Activated T-cell treated with anti-CD3 and anti-CD28 coated beads, Interleukin-2, amount 50 U/mL, for 1 hour (primary cell): ENCODE results near the gene SLC15A5.

ENCODE experiments used
- DNase-seq: peaks from one replicate; pipeline ENCODE4 v3.0.0-alpha.2; 2020

Gene SLC15A5

DNA sequence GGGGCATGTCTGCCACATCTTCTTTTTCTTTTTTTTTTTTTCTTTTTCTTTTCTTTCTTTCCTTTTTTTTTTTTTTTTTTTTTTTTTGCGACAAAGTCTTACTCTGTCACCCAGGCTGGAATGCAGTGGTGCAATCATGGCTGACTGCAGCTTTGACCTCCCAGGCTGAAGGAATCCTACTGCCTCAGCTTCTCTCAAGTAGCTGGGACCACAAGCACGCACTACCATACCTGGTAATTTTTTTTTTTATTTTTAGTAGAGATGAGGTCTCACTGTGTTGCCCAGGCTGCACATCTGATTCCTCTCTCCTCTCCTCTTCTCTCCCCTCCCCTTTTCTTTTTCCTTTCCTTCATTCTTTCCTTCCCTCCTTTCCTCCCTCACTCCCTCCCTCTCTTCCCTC, 18.5 kb downstream of the SLC15A5 start:
- no peak for DNase-seq

DNA sequence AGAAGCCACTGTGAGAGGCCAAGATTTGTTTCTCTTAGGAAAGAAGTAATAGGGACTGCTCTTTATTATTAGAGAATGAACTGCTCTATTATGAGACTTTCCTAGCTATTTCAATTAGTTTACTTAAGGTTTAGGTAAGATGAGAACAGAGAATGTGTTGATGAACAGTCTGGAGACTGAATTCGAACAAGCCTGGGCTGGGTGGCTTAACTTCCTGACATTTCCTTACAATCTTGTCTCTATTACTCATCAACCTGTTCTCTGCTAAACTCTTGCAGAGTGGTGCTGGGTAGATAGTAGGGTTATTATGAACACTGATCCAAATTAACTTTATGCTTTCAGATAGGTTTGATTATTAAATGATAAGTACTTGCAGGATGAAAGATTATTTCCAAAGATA, 31.2 kb downstream of the SLC15A5 start:
- no peak for DNase-seq

DNA sequence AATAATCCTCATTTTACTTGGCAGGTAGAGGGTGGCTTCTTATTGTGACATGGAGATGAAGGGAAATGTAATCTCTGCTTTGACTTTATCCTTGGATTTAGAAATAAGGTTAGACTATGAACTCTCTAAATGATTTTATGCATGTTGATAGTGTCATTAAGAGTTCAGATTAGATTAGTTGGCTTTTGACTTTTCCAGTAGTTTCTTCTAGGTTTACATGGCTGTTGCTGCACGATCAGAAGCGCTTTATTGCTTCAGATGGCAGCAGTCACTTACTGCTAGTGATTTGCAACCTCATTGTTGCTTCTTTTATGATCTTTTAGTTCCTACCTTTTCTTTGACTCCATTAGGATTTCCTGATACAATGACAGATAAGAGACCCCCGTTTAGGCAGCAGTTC, 32.3 kb downstream of the SLC15A5 start:
- DNase-seq, result no peak

DNA sequence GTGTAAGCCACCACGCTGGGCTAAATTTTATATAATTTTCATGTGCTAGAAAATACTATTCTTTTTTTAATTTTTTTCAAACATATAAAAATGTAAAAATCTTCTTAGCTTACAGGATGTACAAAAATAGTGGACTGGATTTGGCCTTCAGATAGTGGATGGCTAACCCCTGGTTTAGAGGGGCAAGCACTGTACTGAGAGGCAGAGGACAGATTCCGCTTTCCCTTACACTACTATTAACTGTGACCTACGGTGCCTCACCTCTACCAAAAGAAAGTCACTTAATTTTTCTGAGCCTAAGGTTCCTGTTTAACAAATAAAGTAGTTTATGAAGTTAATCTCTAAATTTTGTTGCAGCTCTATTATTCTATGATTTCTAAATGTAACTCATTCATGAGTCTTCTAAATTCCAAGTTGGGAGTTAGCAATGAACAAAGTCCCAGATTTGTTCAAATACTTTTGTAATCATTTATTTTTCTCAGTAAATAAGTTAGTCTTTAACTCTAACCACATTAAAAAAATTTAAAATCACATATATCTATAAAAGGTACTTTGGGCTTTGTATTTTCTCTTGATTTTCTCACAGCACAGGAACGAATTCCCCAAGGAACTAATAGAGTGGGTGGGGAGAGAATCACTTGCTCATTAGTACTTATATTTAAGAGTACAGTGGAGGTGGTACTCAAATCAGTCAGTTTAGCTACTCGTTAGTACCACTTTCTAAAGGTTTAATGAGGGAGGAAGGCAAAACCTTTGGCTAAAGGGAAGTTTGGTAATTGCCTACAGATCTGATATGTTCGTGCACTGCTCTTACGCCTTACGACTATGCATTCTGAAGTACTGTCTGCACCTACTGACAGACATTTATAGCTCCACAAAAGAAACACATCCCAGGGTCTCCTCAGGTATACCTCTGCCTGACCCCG, 33.7 kb downstream of the SLC15A5 start:
- no peak for DNase-seq

DNA sequence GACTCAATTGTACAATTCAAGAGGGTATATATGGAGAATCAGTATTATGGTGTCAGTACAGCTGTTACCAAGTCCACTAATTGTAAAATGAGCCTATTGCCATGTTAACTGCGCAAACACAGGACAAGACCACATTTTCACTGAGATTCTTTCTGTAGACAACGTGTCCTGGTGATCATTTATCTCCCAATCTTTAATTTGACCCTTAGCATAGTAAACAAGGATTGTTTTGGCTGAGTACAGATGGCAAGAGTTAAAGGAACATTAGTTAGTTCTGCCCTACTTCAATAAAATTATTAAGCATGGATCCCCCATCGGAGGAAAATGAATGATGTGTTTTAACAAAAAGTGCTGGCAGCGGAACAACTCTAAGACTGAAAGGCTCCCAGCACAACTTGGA, 36.1 kb downstream of the SLC15A5 start:
- no peak for DNase-seq

DNA sequence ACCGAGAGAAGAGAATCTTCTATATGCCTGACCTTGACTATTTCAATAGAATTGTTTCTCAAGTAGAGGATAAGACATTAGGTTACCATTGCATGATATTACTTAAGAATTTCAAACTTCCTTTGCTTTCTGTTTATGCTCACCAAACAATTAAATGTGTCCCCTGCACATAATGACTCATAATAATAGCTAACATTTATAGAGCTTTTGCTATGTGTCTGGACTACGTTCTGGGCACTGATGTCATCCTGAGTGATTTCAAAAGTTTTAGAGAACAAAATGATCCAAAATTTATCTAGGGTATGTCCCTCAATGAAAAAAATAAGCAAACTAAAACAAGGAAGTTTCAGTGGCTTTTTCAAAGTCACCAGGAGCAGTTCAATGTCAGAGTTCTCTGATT, 38.8 kb downstream of the SLC15A5 start:
- DNase-seq, result no peak

DNA sequence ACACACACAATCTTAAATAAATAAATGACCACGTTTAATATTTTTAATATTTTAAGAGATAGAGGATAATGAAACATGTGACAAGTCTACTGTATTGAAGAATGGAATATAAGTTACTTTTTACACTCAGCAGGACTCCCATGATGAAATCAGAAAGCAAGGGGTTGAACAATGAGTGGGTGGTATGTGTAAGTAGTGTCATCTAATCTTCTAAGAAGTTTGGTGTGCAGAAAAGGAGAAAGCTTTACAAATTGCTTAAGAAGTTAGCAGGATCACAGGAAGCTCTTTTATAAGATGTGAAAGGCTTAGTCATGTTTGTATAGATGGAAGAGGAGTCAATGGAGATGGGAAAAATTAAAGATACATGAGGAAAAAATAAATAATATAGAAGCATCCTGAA, 47.8 kb downstream of the SLC15A5 start:
- no peak for DNase-seq

DNA sequence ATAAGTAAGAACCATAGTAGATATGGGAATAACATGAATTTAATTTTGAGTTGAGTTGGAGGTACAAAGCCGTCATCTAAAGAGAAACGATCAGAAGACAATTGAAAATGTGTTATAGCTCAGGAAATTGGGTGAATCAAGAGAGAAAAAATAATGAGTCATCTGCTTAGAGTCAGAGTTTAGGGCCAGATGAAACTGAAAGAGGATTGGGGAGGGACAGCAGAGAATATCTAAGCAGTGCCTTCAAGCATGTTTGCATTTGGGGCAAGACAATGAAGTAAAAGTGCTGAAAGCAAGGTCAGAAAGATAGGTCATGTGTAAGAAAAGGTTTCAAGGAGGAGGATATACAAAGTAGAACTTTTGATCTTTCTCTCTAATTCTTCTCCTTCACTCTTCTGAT, 49.4 kb downstream of the SLC15A5 start:
- DNase-seq, result no peak

DNA sequence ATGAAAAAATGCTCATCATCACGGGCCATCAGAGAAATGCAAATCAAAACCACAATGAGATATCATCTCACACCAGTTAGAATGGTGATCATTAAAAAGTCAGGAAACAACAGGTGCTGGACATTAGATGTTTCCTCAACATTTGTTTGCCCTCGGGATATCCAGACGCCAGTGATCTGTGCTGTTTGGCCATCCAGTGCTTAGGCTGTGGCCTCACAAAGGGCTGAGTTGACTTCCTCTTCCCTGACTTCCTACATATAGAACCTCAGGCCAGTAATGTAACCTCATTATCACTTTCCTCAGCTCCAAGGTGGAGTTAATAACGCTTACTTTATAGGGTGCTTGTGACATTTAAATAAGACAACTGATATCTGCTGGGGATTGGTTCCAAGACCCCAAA, 51.8 kb downstream of the SLC15A5 start:
- no peak for DNase-seq

DNA sequence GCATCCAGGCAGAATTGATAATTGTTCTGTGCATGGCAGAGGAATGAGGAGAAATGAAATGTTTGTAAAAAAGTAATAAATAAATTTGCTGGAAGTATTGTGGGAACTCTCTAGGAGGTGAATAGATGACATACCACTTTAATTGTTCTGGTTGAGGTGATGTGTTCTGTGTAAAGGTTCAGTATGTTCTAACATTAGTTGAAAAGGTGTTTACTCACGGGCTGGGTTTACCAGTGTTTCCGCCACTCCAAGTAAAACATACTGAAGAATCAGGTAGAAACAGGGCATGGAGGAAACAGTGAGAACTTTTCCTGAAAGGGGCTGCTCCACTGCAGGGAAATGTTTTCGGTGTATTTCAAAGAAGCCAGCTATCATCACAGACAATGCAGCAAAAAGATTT, 53.3 kb downstream of the SLC15A5 start:
- no peak for DNase-seq

DNA sequence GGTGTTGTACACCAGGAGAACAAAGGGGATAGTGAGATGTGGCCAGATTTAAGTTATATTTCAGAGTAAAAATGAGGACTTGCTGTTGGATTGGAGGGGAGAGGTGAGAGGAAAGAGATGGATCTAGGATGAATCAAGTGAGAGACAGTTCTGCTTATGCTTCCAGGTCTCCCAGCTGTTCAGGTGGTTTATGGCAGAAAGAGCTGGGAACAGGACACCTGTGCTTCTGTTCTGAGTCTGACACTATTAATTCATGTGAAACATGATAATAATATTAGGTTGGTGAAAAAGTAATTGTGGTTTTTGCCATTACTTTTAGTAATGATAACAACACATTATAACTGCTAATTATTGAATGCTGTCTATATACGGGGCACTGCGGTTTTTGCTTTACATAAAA, 55.7 kb downstream of the SLC15A5 start:
- DNase-seq, result no peak

DNA sequence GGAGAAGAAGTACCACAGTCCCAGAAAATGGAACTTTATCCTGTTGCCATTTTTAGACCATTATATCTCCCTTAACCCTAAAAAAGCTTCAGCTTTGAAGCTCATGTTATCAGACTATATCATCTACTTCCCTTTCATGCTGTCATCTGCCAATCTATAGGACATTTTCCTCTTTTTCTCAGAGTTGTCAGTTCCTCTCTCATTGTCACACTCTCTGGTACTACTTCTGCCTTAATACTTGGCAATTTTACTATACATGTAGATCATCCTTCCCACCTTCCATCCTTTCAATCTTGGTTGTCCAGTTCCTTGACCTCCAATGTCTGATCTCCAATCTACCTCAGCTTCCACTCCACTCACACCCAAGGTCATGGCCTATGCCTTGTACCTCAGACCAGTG, 57.4 kb downstream of the SLC15A5 start:
- DNase-seq, result no peak

DNA sequence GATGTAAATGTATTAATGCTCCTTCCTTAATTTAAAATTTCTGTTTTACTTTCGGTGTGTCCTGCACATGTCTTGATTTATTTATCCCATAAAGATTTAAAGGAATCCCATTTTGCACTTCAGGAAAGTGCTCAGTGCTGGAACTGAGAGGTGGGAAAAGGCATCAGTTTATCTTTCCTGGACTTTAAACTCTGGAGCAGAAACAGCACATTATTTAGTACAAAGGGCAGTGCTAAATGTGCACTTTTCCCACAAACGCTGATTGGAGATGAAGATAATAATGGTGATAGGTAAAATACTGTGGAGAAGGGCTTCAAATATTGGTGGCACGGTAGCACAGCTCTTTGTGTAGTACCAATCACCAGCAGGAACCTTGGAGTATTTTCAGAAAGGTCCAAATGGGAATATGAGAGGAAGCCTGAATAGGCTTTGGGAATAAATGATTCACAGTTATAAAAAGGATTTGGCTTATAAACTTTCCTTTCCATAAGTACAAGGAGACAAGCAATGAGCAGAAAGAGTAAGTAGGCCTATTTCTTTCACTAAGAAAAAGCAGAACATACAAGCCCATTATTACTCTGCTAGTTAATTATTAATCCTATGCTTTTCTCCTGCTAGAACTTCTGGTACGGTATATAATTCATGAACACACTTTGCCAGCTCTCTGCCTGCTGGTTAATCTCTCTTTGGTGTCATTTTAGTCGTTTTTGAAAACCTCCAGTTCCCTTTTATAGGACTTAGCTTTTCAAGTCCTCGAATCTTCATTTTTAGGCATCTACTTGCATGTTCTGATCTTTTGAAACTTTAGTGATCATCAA, 58.3 kb downstream of the SLC15A5 start:
- no peak for DNase-seq

DNA sequence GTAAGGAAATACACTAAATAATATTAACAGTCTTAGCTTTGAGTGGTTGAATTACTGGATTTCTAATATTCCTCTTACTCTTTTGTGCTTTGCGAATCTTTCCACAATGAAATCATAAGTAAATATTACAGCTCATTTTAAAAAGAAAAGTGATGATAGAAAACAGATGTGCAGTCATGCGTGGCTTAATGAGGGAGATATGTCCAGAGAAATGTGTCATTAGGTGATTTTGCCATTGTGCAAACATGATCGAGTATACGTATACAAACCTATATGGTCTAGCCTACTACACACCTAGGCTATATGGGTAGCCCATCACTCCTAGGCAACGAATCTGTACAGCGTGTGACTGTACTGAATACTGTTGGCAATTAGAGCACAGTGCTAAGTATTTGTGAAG, 59.3 kb downstream of the SLC15A5 start:
- DNase-seq, result no peak

DNA sequence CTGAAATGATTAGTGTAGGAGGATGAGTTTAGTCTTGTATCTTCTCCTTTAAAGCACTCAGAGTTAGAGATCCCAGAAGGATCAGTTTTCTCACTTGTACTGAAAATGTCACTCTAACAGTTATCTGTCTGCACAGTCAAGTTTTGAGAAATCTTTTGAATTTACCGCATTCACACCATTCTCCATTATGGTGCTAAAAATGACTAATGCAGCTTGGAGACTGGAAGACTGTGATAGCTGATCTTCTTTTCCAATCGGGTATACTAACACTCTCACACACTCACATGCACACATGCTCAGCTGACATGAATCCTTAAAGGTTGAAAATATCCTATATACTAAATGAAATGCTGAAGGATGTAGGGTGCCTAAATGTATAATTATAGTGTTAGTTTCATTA, 65.8 kb downstream of the SLC15A5 start:
- DNase-seq, result no peak

DNA sequence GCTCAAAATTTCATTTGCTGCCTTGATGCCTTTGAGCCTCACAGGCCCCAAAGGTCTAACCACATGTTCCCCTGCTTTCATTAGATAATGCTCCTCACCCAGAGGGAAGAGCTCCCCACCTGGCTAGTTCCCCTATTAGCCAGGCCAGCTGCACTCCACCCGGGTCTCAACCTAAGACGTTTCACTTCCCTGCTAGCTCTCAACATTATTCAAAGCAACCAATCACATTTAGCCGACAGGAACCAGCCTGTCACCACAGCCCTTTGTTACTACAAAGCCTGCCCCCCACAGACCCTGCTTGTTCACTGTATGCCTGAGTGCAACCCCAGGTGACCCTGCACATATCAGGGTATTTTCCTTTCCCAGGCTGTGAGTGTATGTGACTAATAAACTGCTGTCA, 78.6 kb downstream of the SLC15A5 start:
- DNase-seq, result no peak

DNA sequence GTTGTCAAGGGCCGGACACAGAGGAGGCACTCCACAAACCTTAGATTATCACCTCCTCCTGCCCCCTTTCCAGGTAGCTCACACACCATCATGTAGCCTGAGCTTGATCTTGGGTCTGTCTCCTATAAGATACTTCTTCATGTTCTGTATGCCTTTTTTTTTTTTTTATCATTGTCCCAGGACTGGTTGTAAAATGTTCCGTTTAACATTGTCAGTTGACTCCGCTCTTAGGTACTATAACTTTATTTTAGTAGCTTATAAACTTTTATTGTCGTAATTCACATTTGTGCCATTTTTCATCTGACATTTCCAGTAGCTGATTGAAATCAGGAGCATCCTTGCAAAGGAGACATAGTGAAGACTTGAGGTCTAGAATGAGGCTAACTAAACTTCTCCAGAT, 79.9 kb downstream of the SLC15A5 start:
- no peak for DNase-seq

DNA sequence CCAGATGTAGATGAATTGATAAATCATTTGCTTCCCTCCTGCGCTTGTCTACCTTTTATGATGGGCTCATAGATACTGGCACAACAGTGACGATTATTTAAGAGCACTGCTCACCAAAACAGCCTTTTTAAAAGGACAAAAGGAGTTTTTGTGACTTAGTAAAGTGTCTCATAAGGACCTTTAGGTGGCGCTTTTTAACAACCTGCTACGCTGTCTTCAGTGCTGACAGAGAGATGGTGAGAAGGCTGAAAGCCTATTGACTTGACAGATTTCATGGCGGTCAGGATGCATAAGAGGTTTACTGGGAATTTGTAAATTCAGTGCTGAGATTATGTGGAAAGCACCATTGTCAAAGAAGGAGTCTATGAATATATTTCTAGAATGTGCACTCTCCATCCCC, 87.6 kb downstream of the SLC15A5 start:
- DNase-seq, result no peak

DNA sequence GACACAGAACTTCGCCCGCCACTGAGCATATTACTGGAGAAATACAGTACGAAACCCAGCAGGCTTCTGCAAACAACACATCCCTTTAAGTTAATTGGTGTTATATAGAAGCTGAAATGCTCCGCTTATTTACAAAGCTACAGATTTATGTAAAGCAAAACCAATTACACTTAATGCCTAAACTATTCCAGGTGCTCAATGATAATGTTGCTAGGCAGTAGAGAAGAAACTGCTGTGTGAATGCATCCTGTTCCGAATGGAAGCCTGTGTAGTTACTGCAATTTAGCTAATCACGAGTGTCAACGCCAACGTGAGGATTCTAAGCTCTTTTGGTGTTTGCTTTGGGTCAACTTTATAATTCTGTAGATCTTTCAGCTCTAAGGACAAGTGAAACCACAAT, 89.8 kb downstream of the SLC15A5 start:
- no peak for DNase-seq

DNA sequence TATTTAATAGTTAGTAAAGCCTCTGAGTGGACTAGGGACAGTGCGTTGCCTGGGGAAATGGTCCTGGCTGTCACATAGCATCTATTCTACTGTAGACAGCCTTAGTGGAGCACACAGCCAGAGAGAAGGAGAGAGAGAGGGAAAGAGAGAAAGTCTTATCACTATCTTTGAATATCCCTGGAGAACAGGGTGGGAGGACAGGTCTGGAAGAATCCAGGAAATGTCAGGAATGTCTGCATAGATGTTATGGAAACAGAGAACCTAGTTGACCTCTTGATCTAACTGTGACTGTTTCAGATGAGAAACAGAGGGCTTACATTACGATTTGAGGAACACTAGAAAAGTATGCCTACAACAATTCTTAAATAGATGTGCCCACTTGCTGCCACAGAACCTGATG, 92.8 kb downstream of the SLC15A5 start:
- no peak for DNase-seq

DNA sequence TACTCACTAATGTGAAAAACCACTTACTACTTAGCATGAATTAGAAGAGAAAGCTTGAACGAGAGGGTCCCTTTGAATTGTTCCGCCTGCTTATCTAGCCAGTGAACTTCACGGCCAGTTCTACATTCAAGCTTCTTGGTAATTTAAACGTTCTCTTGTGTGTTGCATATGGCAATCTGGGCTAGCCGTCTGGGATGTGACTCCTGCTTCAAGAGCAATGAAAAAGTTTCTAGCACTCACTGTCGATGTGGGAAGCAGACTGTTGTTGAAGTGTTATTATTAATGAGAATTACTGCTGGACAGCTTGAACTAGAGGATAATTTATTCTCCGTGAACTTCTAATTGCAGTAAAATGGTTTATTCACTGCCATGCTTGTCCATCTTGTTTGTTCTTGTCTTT, 93.9 kb downstream of the SLC15A5 start:
- DNase-seq, result no peak

DNA sequence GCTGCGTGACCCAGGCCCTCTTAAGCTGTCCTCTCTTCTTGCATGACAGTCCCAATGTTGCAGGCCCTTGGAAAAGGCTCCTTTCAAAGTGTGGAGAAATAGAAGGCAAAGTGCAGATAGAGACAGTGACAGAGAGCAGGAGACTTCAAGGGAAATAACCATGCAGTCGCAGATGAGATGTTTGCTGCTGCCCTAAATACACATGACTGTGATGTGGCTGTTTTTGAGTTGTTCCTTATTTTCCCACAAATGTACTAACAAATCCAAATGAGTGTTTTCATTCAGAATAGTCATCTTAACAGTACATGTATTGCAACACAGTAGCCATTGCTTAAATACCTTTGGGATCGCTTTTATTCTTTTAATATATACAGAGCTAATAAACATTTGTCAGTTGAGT, 101.6 kb downstream of the SLC15A5 start:
- DNase-seq, result no peak

DNA sequence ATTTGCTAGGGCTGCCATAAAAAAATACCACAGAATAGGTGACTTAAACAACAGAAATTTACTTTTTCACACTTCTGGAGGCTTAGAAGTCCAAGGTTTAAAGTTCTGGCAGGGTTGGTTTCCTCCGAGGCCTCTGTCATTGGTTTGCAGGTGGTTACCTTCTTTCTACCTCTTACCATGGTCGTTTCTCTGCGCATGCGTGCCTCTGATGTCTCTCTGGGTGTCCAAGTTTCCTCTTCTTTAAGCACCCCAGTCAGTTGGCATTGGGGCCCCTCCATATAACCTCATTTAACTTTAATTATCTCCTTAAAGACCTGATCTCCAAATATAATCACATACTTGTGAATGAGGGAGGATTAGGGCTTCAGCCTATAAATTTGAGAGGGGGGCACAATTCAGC, 103.2 kb downstream of the SLC15A5 start:
- no peak for DNase-seq

DNA sequence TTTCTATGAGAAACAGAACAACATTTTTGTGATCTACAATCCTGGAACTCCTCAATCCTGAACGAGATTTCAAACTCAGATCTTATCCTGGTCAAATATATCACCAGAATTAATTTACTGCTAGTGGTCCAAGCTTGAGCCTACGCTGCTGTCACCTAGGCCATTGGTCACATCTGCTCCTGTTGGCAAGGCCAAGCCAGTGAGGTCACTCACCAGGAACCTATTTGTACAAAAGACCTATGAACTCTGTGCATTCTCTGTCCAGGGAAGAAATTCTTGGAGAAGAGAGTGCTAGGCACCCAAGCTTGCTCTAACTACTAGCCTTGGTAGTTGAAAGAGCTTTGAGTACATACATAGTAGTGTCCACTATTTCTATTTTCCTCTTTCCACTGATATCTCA, 106.1 kb downstream of the SLC15A5 start:
- no peak for DNase-seq
